ENCODE results near the gene INTS3.

INTS3 gene

DNA sequence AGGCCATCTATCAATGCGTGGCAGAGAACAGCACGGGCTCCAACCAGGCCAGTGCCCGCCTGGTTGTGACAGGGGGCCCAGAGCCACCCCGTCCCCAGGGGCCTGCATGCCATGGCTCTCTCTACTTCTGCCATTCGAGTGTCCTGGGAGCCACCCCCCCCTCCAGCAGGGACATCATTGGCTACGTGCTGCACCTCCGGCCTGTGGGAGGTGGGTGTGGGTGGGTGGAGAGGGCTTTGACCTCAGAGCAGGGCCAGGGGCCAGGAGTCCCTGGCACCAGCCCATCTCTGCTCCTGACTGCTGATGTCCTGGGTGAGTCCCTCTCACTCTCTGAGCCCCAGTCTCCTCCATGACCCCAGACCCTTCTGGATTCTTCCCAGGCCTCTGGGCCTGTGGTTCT lies 72.7 kb downstream of the INTS3 start:
- no peak overlapping the region for H3K4me3 ChIP-seq (ENCODE audit: low read length)
- TF ChIP-seq, protein P1, sequence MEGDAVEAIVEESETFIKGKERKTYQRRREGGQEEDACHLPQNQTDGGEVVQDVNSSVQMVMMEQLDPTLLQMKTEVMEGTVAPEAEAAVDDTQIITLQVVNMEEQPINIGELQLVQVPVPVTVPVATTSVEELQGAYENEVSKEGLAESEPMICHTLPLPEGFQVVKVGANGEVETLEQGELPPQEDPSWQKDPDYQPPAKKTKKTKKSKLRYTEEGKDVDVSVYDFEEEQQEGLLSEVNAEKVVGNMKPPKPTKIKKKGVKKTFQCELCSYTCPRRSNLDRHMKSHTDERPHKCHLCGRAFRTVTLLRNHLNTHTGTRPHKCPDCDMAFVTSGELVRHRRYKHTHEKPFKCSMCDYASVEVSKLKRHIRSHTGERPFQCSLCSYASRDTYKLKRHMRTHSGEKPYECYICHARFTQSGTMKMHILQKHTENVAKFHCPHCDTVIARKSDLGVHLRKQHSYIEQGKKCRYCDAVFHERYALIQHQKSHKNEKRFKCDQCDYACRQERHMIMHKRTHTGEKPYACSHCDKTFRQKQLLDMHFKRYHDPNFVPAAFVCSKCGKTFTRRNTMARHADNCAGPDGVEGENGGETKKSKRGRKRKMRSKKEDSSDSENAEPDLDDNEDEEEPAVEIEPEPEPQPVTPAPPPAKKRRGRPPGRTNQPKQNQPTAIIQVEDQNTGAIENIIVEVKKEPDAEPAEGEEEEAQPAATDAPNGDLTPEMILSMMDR (conservative IDR thresholded peaks at IDR 0.05; ENCODE audit: low read depth, low read length) = no peak

DNA sequence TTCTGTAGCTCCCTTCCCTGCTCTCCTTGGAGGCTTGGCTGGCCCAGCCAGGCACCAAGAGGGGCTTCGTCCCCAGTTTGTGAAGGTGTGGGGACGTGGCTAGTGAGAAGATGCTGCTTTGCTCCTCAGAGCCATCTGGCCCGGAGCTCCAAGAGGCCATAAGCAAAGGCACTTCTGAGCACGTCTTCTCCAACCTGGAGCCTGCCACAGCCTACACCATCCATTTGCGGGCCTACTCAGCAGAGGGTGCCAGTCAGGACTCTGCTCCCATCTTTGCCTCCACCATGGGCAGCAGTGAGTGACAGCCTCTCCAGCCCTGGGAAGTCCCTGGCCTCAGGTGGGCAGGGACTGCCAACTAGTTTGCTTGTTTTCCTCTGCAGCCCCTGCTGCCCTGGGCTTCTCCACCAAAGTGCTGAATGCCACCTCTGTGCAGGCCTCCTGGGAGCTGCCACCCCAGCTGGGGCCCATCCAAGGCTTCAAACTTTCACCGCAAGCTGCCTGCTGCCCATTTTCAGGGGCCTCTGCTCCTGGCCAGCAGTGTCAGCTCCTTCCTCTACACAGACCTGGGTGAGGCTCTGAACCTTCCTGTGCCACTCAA lies 73.3 kb downstream of the INTS3 start:
- H3K4me3 ChIP-seq (ENCODE audit: low read length) = no peak overlapping the region
- TF ChIP-seq, protein P1 (conservative IDR thresholded peaks at IDR 0.05; ENCODE audit: low read depth, low read length) = no peak
- DNase-seq (ENCODE audit: low read depth) = no peak

More for the DNA sequence above, 72.7 kb downstream of the INTS3 start:
- no peak for DNase-seq (ENCODE audit: low read depth)

DNA sequence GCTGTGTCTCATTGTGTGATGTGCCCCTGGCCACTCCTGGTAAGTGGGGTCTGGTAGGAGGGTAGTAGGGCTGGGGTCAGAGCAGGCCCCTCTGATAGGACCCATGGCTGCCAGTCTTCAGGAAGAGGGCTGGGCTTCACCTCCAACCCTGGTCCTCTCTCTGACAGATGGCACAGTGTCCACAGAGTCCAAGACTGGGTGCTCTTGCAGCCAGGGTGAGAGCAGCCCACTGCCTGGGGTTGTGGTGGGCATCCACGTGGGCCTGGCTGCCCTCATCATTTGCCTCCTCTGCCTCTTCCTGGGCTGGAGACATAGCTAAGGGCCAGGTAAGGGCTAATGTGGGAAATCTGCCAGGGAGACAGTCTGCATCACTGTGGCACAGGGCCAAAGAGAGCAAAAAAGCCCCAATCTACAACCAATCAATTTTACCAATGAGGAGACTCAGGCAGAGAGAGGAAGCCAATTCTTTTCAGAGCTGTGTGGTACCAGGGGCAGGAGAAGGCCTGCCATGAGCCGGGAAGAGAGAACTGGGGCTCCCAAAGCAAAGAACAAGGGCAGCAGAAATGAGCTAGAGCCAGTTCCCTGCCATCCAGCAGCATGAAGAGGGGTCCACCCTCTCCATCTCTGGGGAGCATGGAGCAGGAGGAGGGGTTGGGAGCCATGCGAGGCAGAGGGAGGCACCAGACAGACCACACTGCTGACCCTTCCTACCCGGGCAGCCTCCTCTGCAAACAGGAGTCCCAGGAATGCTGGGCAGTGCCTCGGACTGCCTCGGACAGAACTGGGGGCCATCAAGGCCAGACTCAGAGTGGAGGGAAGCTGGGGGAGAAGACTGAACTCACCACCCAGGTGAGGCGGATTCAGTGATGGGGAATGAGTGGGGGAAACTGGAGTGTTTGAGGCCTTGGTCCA lies 74.2 kb downstream of the INTS3 start:
- no peak overlapping the region for H3K4me3 ChIP-seq (ENCODE audit: low read length)
- TF ChIP-seq, protein P1 (conservative IDR thresholded peaks at IDR 0.05; ENCODE audit: low read depth, low read length) = no peak

DNA sequence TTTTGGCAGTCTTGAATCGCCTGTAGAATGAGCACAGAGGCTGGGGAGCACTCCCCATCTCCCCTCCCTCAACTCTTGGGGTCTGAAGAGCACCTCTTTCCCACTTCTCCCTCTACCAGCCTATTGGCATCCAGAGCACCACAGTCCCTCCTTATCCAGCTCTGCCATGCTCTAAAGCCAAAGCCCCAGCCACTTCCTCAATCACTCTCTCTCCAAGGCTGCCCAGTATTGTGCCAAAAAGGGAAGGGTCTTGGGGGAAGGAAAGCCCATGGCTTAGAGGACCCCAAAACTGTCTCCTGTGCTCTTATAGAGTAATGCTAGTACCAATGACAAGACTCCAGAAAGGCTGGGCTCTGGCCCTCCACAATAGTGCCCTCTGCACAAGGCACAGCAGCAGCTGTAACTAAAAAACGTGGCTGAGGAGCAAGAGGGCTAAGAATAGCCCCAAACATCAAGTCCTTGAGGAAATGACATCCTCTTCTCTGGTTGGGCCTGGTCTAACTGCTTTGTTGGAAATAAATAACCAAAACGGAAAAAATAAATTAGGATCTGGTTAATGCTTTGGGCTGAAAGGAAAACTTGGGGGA lies 75.7 kb downstream of the INTS3 start:
- H3K4me3 ChIP-seq (ENCODE audit: low read length) = no peak overlapping the region
- no peak for DNase-seq (ENCODE audit: low read depth)
- TF ChIP-seq, protein P1 (conservative IDR thresholded peaks at IDR 0.05; ENCODE audit: low read depth, low read length) = no peak

More for the DNA sequence above, 74.2 kb downstream of the INTS3 start:
- no peak for DNase-seq (ENCODE audit: low read depth)

DNA sequence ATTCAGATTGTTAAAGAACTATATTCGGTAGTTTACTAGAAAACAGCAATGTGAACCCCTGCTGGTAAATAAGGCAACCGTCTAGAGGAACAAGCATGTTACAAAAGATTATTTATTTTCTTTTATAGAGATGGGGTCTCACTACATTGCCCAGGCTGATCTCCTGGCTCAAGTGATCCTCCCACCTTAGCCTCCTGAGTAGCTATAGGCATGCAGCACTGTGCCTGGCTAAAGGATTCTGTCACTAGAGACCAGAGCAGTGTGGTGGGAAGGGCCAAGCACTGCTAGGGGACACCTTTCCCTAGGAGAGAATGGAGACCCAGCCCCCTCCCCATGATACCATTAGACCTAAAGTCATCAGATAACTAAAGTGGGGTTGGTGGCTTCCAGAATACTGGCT lies 76.3 kb downstream of the INTS3 start:
- TF ChIP-seq, protein P1 (conservative IDR thresholded peaks at IDR 0.05; ENCODE audit: low read depth, low read length) = no peak
- H3K4me3 ChIP-seq (ENCODE audit: low read length) = no peak overlapping the region
- no peak for DNase-seq (ENCODE audit: low read depth)

DNA sequence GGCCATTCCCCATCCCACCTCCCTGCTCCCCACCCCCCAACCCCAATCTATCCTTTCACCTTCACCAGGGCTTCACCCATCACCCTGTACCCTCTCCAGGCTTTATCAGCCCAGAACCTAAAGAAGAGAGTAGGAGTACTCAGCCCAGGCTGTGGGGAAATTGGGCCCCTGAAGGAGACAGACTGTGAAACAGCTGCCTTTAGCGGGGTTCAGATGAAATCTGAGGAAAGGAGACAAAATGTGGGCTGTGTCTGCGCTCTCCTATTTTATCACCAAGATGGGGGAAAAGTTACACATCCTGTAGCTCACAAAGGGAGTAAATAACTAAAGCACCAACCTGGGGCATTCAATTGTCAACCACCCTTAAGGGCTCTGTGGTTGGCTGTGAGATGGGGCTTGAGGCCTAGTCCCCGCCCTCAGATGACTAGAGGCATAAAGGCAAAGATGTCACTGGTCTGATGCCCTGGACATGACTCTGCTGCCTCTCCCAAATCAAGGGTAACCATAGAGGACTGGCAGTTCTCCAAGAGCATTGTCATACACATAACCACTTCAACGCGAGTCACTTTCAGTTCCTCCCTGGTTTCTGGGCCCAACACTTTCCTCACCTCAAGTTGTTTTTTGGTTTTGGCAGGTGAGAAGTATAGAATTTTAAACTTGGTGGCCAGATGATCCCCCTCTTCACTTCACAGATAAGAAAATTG lies 77.3 kb downstream of the INTS3 start:
- H3K4me3 ChIP-seq (ENCODE audit: low read length) = no peak overlapping the region

More for the DNA sequence above, 77.3 kb downstream of the INTS3 start:
- TF ChIP-seq, protein P1 (conservative IDR thresholded peaks at IDR 0.05; ENCODE audit: low read depth, low read length) = no peak
- DNase-seq (ENCODE audit: low read depth) = no peak

Measured in retinal pigment epithelial cell (primary cell).